Measurements from ENCODE around the gene DNAJC13. TPM values are rescaled to one million over a fixed set of nuclear protein-coding genes. Genes with fewer than 3 reads are reported as not detected.

The DNAJC13 gene
- total and polyA plus RNA-seq, 2 experiments from 2014 or later = 14.3 to 34.6 TPM

GRCh38 chr3:132448216-132448961 lies 31.1 kb downstream of the DNAJC13 start:
- H3K4me1 ChIP-seq (ENCODE audit: low read depth) = peaks cover 13% of the 10 kb centered on the region
- peak; percentile 34 to 73 for DNase-seq (ENCODE audit: low read depth in 1 of 2, low spot score in 1 of 2)
- TF ChIP-seq CTCF (IDR thresholded peaks at IDR 0.05; ENCODE audit: low read depth, low read length) = no peak
- H3K4me3 ChIP-seq = no peak overlapping the region
- H3K27me3 ChIP-seq = no peaks in the 10 kb centered on the region
- H3K9me3 ChIP-seq (ENCODE audit: low read depth) = no peaks in the 10 kb centered on the region
- peak overlapping the region; percentile 18 for H3K27ac ChIP-seq
- H3K36me3 ChIP-seq = peaks cover 24% of the 10 kb centered on the region

GRCh38 chr3:132456136-132456535 lies 38.8 kb downstream of the DNAJC13 start:
- peaks cover 84% of the 10 kb centered on the region for H3K36me3 ChIP-seq
- H3K4me1 ChIP-seq (ENCODE audit: low read depth) = no peaks in the 10 kb centered on the region
- DNase-seq (ENCODE audit: low read depth in 1 of 2, low spot score in 1 of 2) = no peak
- H3K9me3 ChIP-seq (ENCODE audit: low read depth) = no peaks in the 10 kb centered on the region
- TF ChIP-seq CTCF (IDR thresholded peaks at IDR 0.05; ENCODE audit: low read depth, low read length) = no peak
- no peak overlapping the region for H3K27ac ChIP-seq
- H3K4me3 ChIP-seq = no peak overlapping the region
- H3K27me3 ChIP-seq = no peaks in the 10 kb centered on the region

DNA sequence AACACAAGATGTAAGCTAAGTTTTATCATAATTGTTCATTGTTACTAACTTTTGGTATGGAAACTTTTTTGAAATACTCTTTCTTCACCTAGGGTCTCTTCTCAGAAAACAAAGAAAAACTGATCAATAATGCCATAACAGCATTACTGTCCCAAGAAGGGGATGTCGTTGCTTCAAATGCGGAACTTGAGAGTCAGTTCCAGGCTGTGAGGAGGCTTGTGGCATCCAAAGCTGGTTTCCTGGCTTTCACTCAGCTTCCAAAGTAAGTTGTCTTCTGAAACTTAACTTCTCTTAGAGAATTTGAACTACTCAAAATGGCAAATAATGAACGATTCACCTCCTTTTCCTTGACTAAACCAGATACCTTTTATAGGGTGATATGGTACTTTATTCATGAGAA lies 39.3 kb downstream of the DNAJC13 start:
- no peaks in the 10 kb centered on the region for H3K4me1 ChIP-seq (ENCODE audit: low read depth)
- H3K27ac ChIP-seq = no peak overlapping the region
- no peak for TF ChIP-seq CTCF (IDR thresholded peaks at IDR 0.05; ENCODE audit: low read depth, low read length)
- H3K4me3 ChIP-seq = no peak overlapping the region
- H3K9me3 ChIP-seq (ENCODE audit: low read depth) = no peaks in the 10 kb centered on the region
- H3K27me3 ChIP-seq = no peaks in the 10 kb centered on the region
- DNase-seq (ENCODE audit: low read depth in 1 of 2, low spot score in 1 of 2) = no peak
- peaks cover 88% of the 10 kb centered on the region for H3K36me3 ChIP-seq

DNA sequence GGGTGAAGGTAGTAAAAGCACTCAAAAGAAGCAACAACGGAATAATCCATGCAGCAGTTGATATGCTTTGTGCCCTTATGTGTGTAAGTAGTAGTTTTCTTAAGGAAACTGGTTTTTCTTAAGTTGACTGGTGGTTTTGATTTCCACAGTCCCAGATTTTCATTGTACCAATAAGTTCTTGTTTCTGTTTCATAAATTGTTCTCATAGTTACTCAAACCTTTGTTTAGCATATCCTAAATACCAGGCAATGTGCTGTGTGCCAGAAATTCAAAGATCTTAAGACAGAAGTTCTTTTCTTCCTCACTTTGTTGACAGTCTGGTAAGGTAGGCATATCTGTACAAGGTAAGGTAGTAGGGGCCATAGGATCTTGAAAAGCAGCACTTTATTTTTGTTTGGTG lies 40.0 kb downstream of the DNAJC13 start:
- Histone ChIP-seq H3K27me3 (no peaks in the 10 kb centered on the region), H3K4me1 (ENCODE audit: low read depth) (no peaks in the 10 kb centered on the region), H3K9me3 (ENCODE audit: low read depth) (no peaks in the 10 kb centered on the region), H3K27ac (no peak overlapping the region), H3K36me3 (peaks cover 87% of the 10 kb centered on the region), H3K4me3 (no peak overlapping the region)
- DNase-seq (ENCODE audit: low read depth in 1 of 2, low spot score in 1 of 2) = no peak
- no peak for TF ChIP-seq CTCF (IDR thresholded peaks at IDR 0.05; ENCODE audit: low read depth, low read length)

- Histone ChIP-seq H3K27ac (no peak overlapping the region), H3K36me3 (peaks cover 77% of the 10 kb centered on the region), H3K4me3 (no peak overlapping the region), H3K4me1 (ENCODE audit: low read depth) (no peaks in the 10 kb centered on the region), H3K9me3 (ENCODE audit: low read depth) (no peaks in the 10 kb centered on the region), H3K27me3 (no peaks in the 10 kb centered on the region)
- no peak for DNase-seq (ENCODE audit: low read depth in 1 of 2, low spot score in 1 of 2)
- no peak for TF ChIP-seq CTCF (IDR thresholded peaks at IDR 0.05; ENCODE audit: low read depth, low read length)
Observed at GRCh38 chr3:132459551-132459950, 42.2 kb downstream of the DNAJC13 start.
